HEK293T (cell line): ENCODE results near the gene IRF3.

Experiments used
- CTBP1 ChIP-seq: fragments of 450-650 bp; IDR thresholded peaks from 2 replicates; pipeline ENCODE4 v1.6.1; 2016; ENCODE audit warnings: borderline replicate concordance
- FOXK2 ChIP-seq: fragments of 450-650 bp; IDR thresholded peaks from 2 replicates; pipeline ENCODE4 v1.6.1; 2016; ENCODE audit warnings: mild to moderate bottlenecking
- SP1 ChIP-seq: fragments of 450-650 bp; IDR thresholded peaks from 2 replicates; pipeline ENCODE4 v1.6.1; 2017

DNA sequence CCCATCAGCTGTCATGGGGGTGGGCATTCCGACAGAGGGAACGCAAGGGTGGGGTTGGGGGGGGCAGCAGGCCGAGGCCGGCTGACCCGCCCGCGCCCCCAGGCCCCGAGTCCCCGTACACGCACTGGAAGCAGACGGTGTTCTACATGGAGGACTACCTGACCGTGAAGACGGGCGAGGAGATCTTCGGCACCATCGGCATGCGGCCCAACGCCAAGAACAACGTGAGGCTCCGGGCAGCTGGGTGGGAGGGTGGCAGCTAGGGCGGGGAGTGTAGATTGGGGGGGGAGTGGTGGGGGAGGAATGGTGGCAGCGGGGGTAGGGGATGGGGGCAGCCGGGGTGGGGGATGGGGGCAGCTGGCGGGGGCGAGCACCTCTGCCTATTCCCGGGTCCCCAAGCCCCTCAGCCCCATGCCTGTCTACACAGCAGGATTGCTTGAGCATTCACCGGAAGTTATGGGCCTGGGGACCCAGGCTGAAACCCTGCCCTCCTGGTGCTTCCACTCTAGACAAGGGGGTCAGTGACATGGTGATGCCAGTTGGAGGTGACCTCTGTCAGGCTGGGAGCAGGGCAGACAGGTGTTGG is 20.9 kb upstream of the IRF3 start:
- no peak for TF ChIP-seq SP1
- no peak for TF ChIP-seq CTBP1
- TF ChIP-seq FOXK2 = no peak
